DMS114 treated with DMSO at 0.1 percent for 48 hours (cell line): ENCODE measurements around the gene WNT1.

ENCODE experiments used
- DNase-seq: peaks from one replicate; lab custom pipeline; 2025; ENCODE audit not compliant: unreplicated experiment; lab: John Stamatoyannopoulos, UW

Gene WNT1

DNA sequence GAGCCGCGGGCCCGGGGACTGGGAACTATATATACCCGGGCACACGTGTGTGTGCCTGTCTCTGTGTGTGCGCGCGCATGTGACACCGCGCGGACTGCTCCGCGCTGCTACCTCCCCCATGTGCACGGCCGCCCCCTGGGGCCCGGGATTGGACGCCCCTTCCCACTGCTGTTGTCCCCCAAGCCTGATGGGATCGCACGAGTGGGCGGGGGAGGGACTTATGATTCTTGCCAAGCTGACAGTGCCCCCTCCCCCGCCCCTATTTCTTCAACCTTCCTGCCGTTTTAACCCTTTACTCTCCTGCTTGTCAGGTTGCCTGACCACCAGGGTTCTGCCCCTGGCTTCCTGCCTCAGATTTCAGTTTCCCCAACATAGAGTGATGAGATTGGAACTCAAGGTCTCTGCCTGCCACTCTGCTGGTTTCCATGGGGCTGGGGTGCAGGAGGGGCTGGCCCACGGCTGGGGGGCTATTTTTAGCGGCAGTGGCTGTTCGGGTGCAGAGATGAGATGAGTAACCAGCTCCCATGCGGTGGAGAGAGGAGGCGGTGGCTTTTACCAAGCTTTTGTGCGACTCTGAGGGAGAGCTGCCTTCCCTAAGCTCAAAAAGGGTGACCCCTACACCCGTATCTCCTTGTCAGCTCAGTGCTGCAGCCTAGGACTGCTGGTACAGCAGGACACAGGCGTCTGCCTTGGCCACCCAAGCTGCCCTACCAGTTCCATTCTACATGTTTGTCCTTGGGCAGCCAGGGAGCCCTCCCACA, 21.4 kb downstream of the WNT1 start, which contains the start of gene DDN:
Gene DDN, minus strand, starts transcription at position 5 of the 761 bp plus-strand sequence. CDS start 88 bp downstream, outside the sequence.
- peak; percentile 27 for DNase-seq

- no peak for DNase-seq
Measured at GRCh38 chr12:49000346-49000745, 22.2 kb downstream of the WNT1 start.

GRCh38 chr12:49008943-49009342, 30.8 kb downstream of the WNT1 start:
- no peak for DNase-seq

DNA sequence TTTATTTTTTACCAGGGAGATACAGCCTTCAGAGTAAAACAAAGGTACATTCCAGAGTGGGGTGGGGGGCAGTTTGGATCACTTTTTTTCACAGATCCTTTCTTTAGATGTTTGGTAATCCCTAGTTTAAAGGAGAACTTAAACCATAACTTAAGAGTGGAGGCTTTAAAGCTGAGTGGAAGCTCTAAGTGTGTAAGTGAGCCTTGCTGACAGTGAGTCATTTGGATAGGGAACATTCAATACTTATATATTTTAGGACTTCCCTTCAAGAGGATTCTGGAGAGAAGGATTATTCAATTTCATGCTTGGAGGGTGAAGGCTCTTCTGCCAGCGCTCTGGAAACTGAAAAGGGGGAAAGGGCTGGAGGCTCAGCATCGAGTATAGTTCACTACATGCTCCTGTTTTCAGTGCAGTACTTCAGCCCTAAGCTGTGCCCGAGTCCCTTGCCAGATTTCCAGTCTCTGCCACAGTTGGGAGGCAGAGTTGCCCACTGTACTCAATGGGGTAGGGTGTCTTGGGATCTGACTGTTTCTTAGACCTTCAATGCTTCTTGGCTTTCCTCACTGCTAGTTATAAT, 32.1 kb downstream of the WNT1 start:
- DNase-seq: no peak

DNA sequence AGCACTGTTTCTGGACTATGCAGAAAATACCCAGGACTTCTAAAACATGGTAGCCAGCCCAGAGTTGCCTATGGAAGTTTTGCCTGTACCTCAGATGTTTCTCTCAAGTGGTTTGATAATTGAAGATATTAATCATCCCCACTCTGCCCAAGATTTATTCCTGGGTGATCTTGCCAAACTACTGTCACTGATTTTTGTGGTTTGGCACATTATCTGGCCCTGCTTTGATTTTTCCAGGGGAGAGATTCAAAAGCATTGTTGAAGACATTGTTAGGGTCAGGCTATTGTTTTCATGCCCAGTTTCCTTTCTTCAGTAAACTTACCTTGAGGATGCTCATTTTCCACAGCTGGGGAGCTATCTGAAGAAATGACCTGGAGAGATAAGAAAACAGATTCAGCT, 34.6 kb downstream of the WNT1 start:
- no peak for DNase-seq

- no peak for DNase-seq
Measured at GRCh38 chr12:49013428-49013827, 35.3 kb downstream of the WNT1 start.

DNA sequence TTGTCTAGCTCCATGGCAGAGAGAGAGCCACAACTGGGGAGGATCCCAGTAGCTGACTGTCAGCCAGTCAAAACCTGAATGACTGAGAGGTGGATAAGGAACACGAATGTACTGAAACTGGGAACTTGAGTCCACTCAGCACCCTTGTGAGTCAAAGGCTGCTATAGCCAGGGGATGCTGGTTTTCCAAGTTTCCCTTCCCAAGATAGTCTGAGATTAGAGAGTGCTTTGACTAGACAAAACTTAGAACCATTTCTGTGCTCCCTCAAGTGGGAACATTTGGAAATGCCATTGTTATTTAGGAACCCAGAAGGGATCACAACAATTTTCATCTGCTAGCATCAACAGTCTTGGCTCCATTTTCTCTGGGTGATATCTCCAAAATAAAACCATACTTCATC, 36.4 kb downstream of the WNT1 start:
- no peak for DNase-seq

DNA sequence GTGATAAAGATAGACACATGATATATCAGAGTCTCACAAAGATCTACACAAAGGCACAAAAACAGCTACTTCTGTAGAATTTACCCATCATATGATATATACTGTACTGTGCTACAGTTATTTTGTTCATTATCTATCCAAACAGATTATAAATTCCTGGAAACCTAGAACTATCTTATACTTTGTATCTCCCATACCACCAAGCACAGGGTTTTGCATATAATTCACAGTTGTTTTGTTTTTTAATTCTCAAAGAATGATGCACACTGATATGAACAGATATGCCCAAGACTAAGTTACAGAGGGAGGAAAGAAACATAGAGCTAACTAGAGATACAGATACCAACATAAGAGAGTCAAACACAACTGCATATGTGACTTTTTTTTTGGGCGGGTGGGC, 37.1 kb downstream of the WNT1 start:
- no peak for DNase-seq

GRCh38 chr12:49017891-49018260, 39.8 kb downstream of the WNT1 start:
- DNase-seq: no peak

DNA sequence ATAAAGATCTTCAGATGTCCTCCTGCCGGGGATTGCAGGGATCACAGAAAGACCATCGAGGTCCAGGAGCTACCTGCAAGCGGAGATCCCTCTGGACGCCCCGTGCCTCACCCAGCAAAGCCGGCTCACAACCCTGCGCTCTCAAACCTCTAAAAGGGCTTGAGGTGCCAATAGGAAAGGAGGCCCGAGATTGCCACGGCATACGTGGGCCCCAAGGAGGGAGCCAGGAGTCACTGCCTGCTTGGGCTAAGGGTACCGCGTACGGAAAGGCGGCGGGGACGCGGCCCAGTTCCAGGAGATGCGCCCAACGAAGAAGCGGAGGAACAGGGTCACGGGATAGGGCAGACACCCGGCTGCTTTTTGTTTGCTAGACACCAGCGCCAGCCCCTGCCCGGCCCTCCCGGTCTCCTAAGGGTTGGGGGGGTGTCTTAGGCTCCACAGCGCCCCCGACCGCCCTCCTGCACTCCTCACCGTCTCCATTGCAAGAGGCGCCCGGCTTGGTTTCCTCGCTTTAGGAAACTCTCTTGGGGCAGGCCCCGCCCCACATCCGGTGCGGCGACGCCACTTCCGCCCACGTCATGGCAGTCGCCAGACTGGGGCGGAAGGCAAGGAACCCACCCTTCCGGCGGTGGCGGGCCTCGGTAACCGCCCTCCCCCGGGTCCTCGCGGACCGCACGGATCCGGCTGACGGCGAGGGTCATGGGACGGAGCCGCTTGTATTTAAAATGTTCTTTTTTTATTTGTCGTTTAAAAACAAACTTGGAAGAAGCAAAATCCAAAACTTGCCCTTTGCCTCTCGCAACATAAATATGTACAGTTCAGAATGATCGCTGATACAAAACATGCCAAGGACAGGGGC, 40.4 kb downstream of the WNT1 start, which contains the start of gene PRKAG1:
Gene PRKAG1, minus strand, starts transcription at position 516 of the 859 bp plus-strand sequence. Its CDS starts 36 bp downstream, at position 480.
- DNase-seq: peak; percentile 92

GRCh38 chr12:49019120-49019430, 41.0 kb downstream of the WNT1 start:
- DNase-seq: no peak

- peak; percentile 60 for DNase-seq
Measured at GRCh38 chr12:49019443-49020324, 41.6 kb downstream of the WNT1 start.

- no peak for DNase-seq
Measured at GRCh38 chr12:49020441-49020840, 42.3 kb downstream of the WNT1 start.

DNA sequence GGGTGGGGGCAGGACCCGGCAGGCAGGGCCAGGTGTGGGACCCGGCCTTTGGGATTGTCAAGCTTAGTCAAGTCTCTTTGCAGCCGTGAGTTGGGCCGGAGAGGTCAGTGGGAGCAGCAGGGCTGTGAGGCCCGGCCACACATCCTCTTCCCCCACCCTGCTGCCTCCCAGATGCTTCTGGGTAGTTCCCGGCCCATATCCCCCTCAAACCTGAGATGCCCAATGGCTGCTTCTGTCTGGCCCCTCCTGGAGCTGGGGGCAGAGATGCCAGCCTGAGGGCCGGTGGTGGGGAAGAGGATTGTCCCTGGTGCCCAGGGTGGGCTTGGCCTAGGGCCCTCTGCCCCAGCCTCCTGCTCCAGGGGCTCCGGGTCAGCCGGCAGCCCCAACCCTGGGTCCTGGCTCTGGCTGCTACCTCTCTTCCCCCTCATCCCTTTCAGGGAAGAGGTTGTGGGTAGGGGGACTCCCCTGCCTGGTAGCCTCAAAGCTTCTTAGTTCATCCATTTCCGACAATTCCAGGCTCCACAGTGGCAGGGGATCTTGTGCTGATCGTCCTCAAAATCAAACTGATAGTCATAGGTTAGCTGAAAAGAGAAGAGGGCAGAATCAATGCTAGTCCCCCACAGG, 43.3 kb downstream of the WNT1 start:
- DNase-seq: no peak

DNA sequence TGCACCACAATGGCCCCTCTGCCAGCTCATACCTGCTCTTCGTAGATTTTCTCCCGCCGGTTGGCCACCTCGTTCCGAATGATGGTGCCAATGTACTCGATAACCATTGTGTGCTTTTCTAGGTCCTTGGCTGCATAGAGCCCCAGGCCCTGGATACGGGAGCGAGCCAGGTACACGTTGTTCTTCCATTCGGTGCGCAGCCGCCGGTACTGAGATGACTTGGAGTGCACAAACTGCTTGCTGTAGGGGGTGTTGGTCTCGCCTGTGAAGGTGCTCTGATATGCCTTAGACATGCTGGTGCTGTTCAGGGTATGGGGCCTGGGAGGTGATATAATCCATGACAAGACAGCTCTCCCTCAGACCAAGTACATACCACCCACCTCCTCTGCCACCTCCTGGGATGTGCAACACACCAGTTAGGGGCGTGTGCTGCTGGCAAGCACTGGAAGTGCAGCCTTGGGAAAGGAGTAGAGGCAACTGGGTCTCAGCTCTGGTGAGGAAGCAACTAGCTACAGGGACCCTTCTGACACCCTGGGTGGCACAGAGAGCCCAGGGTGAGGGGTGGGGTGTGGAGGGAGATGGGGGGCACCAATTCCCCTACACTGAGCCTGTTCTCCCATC, 44.5 kb downstream of the WNT1 start:
- DNase-seq: no peak

DNA sequence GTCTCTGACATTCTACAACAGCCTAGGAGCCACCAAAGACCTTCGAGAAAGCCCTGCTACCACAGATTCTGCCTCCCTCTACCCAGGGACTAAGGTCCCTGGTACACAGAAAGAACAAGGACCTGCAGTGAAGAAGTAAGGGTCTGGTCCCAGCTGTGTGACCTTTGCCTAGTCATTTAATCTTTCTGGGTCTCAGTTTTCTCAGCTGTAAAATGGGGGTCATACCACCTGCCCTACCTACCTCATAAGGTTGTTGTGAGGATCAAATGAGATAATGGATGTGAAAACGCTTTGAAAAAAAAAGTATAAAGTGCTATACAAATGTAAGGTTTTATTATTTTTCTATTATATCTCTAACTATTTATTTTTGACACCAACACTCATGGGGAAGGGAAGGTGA, 45.7 kb downstream of the WNT1 start:
- DNase-seq: no peak

DNA sequence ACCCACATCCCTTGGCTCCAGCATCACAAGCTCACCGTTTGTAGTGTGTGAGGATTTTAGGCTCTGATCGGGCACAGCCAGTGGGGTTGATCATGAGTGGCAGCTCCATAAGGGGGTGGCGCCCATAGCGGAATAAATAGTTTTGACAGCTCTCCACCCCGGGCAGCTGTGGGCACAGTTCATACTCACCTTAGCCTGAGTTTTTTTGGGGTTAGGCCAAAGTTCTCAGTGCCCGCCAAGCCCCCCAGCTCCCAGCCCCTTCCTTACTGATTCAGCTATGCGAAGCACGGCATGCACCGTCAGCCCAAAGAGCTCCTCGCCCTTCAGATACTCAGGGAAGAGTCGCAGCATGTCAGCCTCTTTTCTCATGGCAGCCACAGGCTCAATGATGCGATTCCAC, 46.4 kb downstream of the WNT1 start:
- DNase-seq: no peak

- DNase-seq: no peak
Measured at GRCh38 chr12:49025463-49025862, 47.3 kb downstream of the WNT1 start.

DNA sequence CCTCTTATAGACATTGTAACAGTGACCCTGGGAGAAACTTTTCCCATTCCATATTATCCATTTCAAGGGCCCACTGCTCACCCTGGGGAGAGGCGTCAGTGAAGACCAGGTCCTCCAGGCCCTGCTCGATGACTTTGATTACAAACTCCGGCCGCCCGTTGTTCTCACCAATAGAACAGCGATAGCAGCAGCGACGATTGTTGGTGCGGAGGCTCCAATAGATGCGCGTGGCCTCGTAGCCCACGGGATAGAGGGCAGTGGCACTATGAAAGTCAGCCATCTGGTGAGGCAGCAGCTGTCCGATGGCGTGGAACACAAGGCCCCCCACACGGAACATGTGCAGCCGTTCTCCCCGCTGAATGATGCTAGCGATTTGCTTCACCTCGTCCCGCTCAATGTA, 48.0 kb downstream of the WNT1 start:
- no peak for DNase-seq
